H7 (cell line): ENCODE data around the gene TACR2. TPM values are rescaled to one million over a fixed set of nuclear protein-coding genes. Genes with fewer than 3 reads are reported as not detected.

Experiments used
- DNase-seq: peaks from one replicate; pipeline ENCODE4 v3.0.0; 2012
- H3K27me3 ChIP-seq: 2 replicates; pipeline ENCODE4 v1.6.0; 2011; ENCODE audit warnings: mild to moderate bottlenecking, low read length; ENCODE audit not compliant: control insufficient read depth, insufficient read depth
- H3K36me3 ChIP-seq: replicated peaks from 2 replicates; pipeline ENCODE4 v1.5.1; 2011; ENCODE audit warnings: low read length; ENCODE audit not compliant: control insufficient read depth, insufficient read depth
- H3K4me3 ChIP-seq: 2 replicates; pipeline ENCODE4 v1.5.1; 2011; ENCODE audit warnings: low read depth, mild to moderate bottlenecking, control low read depth, low read length, moderate library complexity; ENCODE audit not compliant: insufficient read depth
- total RNA-seq: library from RNA; depleted of rRNA; stranded (reverse); fragments of >200 nt; shearing (Covaris generic); gene quantifications from 2 replicates; pipeline ENCODE4 v1.2.3, GENCODE V29; 2014

TACR2 gene
- total RNA-seq, 1 experiment from 2014 or later = not detected

- peaks cover 51% of the 10 kb centered on the region for H3K36me3 ChIP-seq
- no peaks in the 10 kb centered on the region for H3K27me3 ChIP-seq
- no peak overlapping the region for H3K4me3 ChIP-seq
- DNase-seq = peak; percentile 88
Measured at GRCh38 chr10:69389827-69390490, 26.8 kb downstream of the TACR2 start.

DNA sequence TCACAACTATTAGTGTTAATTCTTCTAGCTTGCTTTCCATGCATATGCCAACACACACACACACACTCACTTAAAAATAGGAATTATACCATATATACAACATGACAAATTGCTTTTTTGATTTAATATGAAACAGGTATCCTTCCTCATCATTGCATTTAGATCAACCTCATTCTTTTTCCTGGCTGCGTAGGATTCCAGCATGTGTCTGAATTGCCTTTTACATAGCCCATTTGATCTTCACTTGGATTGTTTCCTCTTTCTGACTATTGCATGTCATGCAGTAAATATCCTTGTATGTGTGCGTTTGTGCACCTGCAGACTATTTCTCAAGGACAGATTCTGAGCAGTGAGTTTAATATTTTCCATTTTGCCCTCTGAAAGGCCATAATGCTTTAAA, 28.2 kb downstream of the TACR2 start:
- H3K36me3 ChIP-seq = peaks cover 52% of the 10 kb centered on the region

GRCh38 chr10:69387500-69387899, 29.2 kb downstream of the TACR2 start:
- DNase-seq = no peak
- Histone ChIP-seq H3K4me3 (no peak overlapping the region), H3K27me3 (no peaks in the 10 kb centered on the region), H3K36me3 (peaks cover 61% of the 10 kb centered on the region)

More for the DNA sequence above, 28.2 kb downstream of the TACR2 start:
- DNase-seq = no peak
- H3K27me3 ChIP-seq = no peaks in the 10 kb centered on the region
- no peak overlapping the region for H3K4me3 ChIP-seq

GRCh38 chr10:69385454-69386350, 31.0 kb downstream of the TACR2 start:
- no peaks in the 10 kb centered on the region for H3K27me3 ChIP-seq
- H3K4me3 ChIP-seq = no peak overlapping the region
- H3K36me3 ChIP-seq = peaks cover 59% of the 10 kb centered on the region
- no peak for DNase-seq

GRCh38 chr10:69384320-69384719, 32.4 kb downstream of the TACR2 start:
- DNase-seq = no peak
- Histone ChIP-seq H3K4me3 (no peak overlapping the region), H3K27me3 (no peaks in the 10 kb centered on the region), H3K36me3 (peaks cover 68% of the 10 kb centered on the region)

- no peaks in the 10 kb centered on the region for H3K27me3 ChIP-seq
- H3K4me3 ChIP-seq = no peak overlapping the region
- H3K36me3 ChIP-seq = peaks cover 64% of the 10 kb centered on the region
- no peak for DNase-seq
Measured at GRCh38 chr10:69383558-69383957, 33.2 kb downstream of the TACR2 start.

GRCh38 chr10:69382382-69383117, 34.2 kb downstream of the TACR2 start:
- Histone ChIP-seq H3K4me3 (no peak overlapping the region), H3K27me3 (no peaks in the 10 kb centered on the region), H3K36me3 (peaks cover 60% of the 10 kb centered on the region)
- no peak for DNase-seq

GRCh38 chr10:69379800-69380199, 36.9 kb downstream of the TACR2 start:
- H3K4me3 ChIP-seq = no peak overlapping the region
- peaks cover 56% of the 10 kb centered on the region for H3K36me3 ChIP-seq
- H3K27me3 ChIP-seq = no peaks in the 10 kb centered on the region
- no peak for DNase-seq

DNA sequence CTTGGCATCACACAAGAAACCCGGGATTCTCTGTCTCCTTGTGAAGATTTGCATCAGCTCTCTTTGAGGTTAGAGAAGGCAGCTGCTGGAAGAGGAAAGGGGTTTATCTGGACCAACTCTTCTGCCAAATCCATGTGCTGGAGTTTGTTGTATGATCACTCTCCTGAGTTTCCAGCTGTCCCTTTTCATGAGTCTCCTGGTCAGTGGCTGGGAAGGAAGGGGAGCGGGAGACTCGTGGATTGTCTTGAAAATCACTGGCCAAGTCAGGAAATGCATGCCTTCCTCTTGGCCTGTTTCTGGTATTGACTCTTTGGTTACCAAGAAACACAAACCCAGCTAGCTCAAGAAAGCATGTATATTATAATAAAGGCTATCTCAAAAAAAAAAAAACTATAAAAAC, 38.8 kb downstream of the TACR2 start:
- Histone ChIP-seq H3K4me3 (no peak overlapping the region), H3K27me3 (no peaks in the 10 kb centered on the region), H3K36me3 (peaks cover 41% of the 10 kb centered on the region)
- no peak for DNase-seq

DNA sequence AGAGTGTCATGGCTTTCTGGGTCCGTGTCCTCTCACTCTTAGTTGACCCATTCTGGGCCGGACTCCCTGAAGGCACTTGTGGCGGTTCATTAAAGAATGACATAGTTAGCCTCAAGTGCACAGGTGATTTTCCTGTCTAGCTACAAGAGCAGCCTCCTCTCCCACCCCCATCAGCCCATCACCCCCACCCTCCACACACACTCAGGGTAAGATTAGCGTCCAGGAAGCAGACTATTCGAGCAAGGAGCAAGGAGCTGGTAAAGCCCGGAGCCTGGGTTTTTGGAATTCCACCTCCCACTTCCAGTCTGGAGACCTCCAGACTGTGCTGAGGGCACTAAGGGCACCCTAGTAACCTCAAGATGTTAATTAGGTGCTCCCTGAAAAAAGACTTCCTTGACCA, 39.5 kb downstream of the TACR2 start:
- DNase-seq = no peak
- no peaks in the 10 kb centered on the region for H3K27me3 ChIP-seq
- peaks cover 35% of the 10 kb centered on the region for H3K36me3 ChIP-seq

DNA sequence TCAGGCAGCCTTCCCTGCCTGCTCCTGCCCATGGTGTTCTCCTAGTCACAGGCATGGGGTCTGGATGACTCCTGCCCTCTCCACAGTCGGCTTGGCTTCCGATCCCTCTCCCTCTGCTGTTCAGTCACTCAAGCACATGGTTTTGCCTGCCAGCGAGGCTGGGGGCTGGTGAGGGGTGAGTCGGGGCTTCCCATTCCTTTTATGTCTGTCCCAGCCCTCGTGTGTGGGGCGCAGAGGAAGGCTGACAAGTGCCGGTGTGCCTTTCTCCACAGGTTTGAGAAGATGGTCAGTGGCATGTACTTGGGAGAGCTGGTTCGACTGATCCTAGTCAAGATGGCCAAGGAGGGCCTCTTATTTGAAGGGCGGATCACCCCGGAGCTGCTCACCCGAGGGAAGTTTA, 40.1 kb downstream of the TACR2 start:
- Histone ChIP-seq H3K4me3 (no peak overlapping the region), H3K36me3 (peaks cover 36% of the 10 kb centered on the region), H3K27me3 (no peaks in the 10 kb centered on the region)
- DNase-seq = no peak

More for the DNA sequence above, 39.5 kb downstream of the TACR2 start:
- no peak overlapping the region for H3K4me3 ChIP-seq

- peak; percentile 98 for DNase-seq
- H3K27me3 ChIP-seq = no peaks in the 10 kb centered on the region
- peaks cover 39% of the 10 kb centered on the region for H3K36me3 ChIP-seq
- no peak overlapping the region for H3K4me3 ChIP-seq
Measured at GRCh38 chr10:69375307-69376151, 41.2 kb downstream of the TACR2 start.

GRCh38 chr10:69374931-69375306, 41.8 kb downstream of the TACR2 start:
- peaks cover 39% of the 10 kb centered on the region for H3K36me3 ChIP-seq
- no peak for DNase-seq
- no peak overlapping the region for H3K4me3 ChIP-seq
- H3K27me3 ChIP-seq = no peaks in the 10 kb centered on the region

DNA sequence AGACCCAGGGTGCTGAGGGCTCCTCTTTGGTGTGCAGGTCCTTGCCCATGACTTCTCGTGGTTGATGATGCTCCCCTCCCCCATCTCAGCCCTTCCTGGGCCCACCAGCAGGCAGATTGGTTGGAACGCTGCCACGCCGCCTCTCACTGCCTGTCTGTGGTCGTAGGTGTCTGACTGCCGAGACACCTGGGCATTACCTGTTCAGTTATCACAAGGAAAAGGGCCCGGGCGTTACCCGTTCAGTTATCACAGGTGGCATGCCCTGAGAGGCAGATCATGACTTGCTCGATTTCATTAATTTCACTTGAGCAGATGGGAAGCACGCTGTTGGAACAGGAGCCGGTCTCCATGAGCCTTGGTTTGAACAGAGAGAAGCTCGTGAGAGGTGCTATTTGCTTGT, 42.5 kb downstream of the TACR2 start:
- Histone ChIP-seq H3K36me3 (peaks cover 38% of the 10 kb centered on the region), H3K4me3 (no peak overlapping the region), H3K27me3 (no peaks in the 10 kb centered on the region)
- no peak for DNase-seq
